ENCODE data around the gene ST6GALNAC3.

DNA sequence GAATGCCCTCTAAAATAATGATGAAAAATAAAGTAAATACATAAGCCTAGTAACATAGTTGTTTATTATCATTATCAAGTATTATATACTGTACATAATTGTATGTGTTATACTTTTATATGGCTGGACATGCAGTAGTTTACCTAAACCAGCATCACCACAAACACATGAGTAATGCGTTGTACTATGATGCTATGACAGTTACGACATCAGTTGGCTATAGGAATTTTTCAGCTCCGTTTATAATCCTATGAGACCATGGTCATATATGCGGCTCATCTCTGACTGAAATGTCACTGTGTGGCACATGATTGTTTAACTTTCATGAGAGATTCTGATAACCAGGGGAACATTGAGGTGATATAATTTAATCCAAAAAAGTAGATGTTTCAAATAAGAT lies 352.1 kb downstream of the ST6GALNAC3 start:
- TF ChIP-seq, protein P1, sequence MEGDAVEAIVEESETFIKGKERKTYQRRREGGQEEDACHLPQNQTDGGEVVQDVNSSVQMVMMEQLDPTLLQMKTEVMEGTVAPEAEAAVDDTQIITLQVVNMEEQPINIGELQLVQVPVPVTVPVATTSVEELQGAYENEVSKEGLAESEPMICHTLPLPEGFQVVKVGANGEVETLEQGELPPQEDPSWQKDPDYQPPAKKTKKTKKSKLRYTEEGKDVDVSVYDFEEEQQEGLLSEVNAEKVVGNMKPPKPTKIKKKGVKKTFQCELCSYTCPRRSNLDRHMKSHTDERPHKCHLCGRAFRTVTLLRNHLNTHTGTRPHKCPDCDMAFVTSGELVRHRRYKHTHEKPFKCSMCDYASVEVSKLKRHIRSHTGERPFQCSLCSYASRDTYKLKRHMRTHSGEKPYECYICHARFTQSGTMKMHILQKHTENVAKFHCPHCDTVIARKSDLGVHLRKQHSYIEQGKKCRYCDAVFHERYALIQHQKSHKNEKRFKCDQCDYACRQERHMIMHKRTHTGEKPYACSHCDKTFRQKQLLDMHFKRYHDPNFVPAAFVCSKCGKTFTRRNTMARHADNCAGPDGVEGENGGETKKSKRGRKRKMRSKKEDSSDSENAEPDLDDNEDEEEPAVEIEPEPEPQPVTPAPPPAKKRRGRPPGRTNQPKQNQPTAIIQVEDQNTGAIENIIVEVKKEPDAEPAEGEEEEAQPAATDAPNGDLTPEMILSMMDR (IDR thresholded peaks at IDR 0.05), result no peak
- TF ChIP-seq, protein P2, sequence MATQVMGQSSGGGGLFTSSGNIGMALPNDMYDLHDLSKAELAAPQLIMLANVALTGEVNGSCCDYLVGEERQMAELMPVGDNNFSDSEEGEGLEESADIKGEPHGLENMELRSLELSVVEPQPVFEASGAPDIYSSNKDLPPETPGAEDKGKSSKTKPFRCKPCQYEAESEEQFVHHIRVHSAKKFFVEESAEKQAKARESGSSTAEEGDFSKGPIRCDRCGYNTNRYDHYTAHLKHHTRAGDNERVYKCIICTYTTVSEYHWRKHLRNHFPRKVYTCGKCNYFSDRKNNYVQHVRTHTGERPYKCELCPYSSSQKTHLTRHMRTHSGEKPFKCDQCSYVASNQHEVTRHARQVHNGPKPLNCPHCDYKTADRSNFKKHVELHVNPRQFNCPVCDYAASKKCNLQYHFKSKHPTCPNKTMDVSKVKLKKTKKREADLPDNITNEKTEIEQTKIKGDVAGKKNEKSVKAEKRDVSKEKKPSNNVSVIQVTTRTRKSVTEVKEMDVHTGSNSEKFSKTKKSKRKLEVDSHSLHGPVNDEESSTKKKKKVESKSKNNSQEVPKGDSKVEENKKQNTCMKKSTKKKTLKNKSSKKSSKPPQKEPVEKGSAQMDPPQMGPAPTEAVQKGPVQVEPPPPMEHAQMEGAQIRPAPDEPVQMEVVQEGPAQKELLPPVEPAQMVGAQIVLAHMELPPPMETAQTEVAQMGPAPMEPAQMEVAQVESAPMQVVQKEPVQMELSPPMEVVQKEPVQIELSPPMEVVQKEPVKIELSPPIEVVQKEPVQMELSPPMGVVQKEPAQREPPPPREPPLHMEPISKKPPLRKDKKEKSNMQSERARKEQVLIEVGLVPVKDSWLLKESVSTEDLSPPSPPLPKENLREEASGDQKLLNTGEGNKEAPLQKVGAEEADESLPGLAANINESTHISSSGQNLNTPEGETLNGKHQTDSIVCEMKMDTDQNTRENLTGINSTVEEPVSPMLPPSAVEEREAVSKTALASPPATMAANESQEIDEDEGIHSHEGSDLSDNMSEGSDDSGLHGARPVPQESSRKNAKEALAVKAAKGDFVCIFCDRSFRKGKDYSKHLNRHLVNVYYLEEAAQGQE (IDR thresholded peaks at IDR 0.05; ENCODE audit: insufficient read depth in 1 of 2, low read depth in 2 of 2, low read length in 1 of 2), result no peak
- TF ChIP-seq SIN3A (IDR thresholded peaks at IDR 0.05; ENCODE audit: borderline replicate concordance, insufficient read depth, low read depth, low read length), result no peak
- TF ChIP-seq POLR2AphosphoS5 (IDR thresholded peaks at IDR 0.05; ENCODE audit: low read depth, low read length), result no peak
